ENCODE results near the gene AUNIP. TPM values are rescaled to one million over a fixed set of nuclear protein-coding genes. Genes with fewer than 3 reads are reported as not detected.

Gene AUNIP
- total RNA-seq, 1 experiment from 2014 or later, result 7.7 TPM

- no TSS peak for BruUV-seq (replicated peaks)
- Mint-ChIP-seq H3K4me1 (ENCODE audit: low read depth, unreplicated experiment) (peaks cover 10% of the 10 kb centered on the region), H3K4me3 (ENCODE audit: low read depth, unreplicated experiment) (peak overlapping the region; percentile 36), H3K9me3 (ENCODE audit: low read depth, unreplicated experiment) (no peaks in the 10 kb centered on the region), H3K27ac (ENCODE audit: unreplicated experiment) (peak overlapping the region; percentile 89), H3K27me3 (ENCODE audit: unreplicated experiment) (no peaks in the 10 kb centered on the region), H3K36me3 (ENCODE audit: insufficient read depth, unreplicated experiment) (peaks cover 30% of the 10 kb centered on the region)
- CTCF ChIA-PET, result interaction anchor here (0.6 to 1.3 kb wide), 2 partner anchors 28 to 1782 kb away, joined by 3 to 8 read pairs; no protein-coding TSS in a partner anchor
- TF ChIP-seq CTCF (IDR thresholded peaks at IDR 0.05; ENCODE audit: unreplicated experiment), result no peak
- intact Hi-C loops (cut with micrococcal nuclease; ENCODE audit: unreplicated experiment), result no loop called here
- peak; percentile 54 for DNase-seq
Observed at GRCh38 chr1:25867210-25867991, 8.1 kb upstream of the AUNIP start.

GRCh38 chr1:25866288-25866687 lies 7.0 kb upstream of the AUNIP start:
- CTCF ChIA-PET, result no interaction called here
- Mint-ChIP-seq H3K4me1 (ENCODE audit: low read depth, unreplicated experiment) (peaks cover 16% of the 10 kb centered on the region), H3K36me3 (ENCODE audit: insufficient read depth, unreplicated experiment) (peaks cover 30% of the 10 kb centered on the region), H3K4me3 (ENCODE audit: low read depth, unreplicated experiment) (no peak overlapping the region), H3K27ac (ENCODE audit: unreplicated experiment) (no peak overlapping the region), H3K9me3 (ENCODE audit: low read depth, unreplicated experiment) (no peaks in the 10 kb centered on the region), H3K27me3 (ENCODE audit: unreplicated experiment) (no peaks in the 10 kb centered on the region)
- DNase-seq, result no peak
- no TSS peak for BruUV-seq (replicated peaks)
- intact Hi-C loops (cut with micrococcal nuclease; ENCODE audit: unreplicated experiment), result no loop called here
- TF ChIP-seq CTCF (IDR thresholded peaks at IDR 0.05; ENCODE audit: unreplicated experiment), result no peak

- Mint-ChIP-seq H3K27ac (ENCODE audit: unreplicated experiment) (no peak overlapping the region), H3K9me3 (ENCODE audit: low read depth, unreplicated experiment) (no peaks in the 10 kb centered on the region), H3K27me3 (ENCODE audit: unreplicated experiment) (no peaks in the 10 kb centered on the region), H3K4me3 (ENCODE audit: low read depth, unreplicated experiment) (no peak overlapping the region), H3K36me3 (ENCODE audit: insufficient read depth, unreplicated experiment) (peaks cover 30% of the 10 kb centered on the region), H3K4me1 (ENCODE audit: low read depth, unreplicated experiment) (peaks cover 21% of the 10 kb centered on the region)
- TF ChIP-seq CTCF (IDR thresholded peaks at IDR 0.05; ENCODE audit: unreplicated experiment), result no peak
- CTCF ChIA-PET, result interaction anchor here (0.6 to 1.1 kb wide), 2 partner anchors 11 to 1121 kb away, joined by 3 read pairs; partner anchors contain the start of gene PAQR7
- no peak for DNase-seq
- intact Hi-C loops (cut with micrococcal nuclease; ENCODE audit: unreplicated experiment), result no loop called here
- BruUV-seq (replicated peaks), result no TSS peak
Observed at GRCh38 chr1:25864434-25864833, 5.2 kb upstream of the AUNIP start.

GRCh38 chr1:25863486-25864262 lies 4.4 kb upstream of the AUNIP start:
- BruUV-seq (replicated peaks), result no TSS peak
- no peak for DNase-seq
- no peaks in the 10 kb centered on the region for H3K27me3 Mint-ChIP-seq (ENCODE audit: unreplicated experiment)
- H3K36me3 Mint-ChIP-seq (ENCODE audit: insufficient read depth, unreplicated experiment), result peaks cover 34% of the 10 kb centered on the region
- no peak for TF ChIP-seq CTCF (IDR thresholded peaks at IDR 0.05; ENCODE audit: unreplicated experiment)
- no peak overlapping the region for H3K27ac Mint-ChIP-seq (ENCODE audit: unreplicated experiment)
- H3K4me1 Mint-ChIP-seq (ENCODE audit: low read depth, unreplicated experiment), result peaks cover 21% of the 10 kb centered on the region
- intact Hi-C loops (cut with micrococcal nuclease; ENCODE audit: unreplicated experiment), result no loop called here
- CTCF ChIA-PET, result no interaction called here
- H3K4me3 Mint-ChIP-seq (ENCODE audit: low read depth, unreplicated experiment), result no peak overlapping the region
- no peaks in the 10 kb centered on the region for H3K9me3 Mint-ChIP-seq (ENCODE audit: low read depth, unreplicated experiment)
